Measurements from ENCODE around the gene LGALS1.
"Not testable (repeated sequence)": the region's sequence is repeated elsewhere in the genome, so short reads cannot be mapped to it uniquely, and the experiment has no call there.

Gene LGALS1

DNA sequence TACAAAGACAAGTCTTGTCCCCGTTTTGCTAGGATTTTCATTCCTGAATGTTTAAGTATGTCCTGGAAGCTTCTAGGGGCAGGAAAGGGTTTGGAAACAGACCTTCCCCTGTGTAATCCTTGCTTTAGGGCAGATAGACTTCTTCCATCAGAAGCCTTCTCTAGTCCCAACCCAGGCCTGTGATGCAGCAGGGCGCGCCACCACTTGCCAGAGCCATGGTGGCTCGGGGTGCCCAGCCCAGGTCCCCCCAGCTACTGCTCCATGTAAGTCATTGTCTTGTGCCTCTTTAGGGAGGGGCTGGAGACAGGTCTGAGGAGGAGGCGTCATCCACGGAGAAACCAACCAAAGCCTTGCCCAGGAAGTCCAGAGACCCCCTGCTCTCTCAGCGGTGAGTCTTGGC, 15.0 kb downstream of the LGALS1 start:
- no peak for DNase-seq (ENCODE audit: low spot score)

DNA sequence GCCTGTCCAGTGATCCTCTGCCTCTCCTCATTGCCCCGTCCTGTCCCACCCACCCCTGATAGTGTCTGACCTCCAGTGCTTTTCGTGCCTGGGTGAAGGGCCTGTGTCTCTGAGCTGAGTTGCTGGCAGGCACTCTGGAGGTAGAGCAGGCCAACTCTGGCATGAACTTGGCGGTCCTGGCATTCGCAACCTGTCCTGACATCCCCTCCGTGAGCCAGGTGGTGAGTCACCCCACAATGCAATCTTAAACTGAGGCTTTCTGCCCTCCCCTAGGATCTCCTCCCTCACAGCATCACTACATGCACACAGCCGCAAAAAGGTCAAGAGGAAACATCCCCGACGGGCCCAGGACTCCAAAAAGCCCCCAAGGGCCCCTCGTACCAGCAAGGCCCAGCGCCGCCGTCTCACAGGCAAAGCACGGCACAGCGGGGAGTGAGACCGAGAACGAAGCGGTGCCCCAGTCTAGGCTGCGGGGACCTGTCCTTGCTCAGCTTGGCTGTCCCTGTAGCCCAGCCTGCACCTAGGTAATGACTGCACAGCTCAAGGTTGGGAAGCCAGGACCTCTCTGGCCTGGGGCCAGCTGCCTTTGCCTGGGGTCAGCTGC, 15.6 kb downstream of the LGALS1 start:
- no peak for DNase-seq (ENCODE audit: low spot score)

- no peak for DNase-seq (ENCODE audit: low spot score)
Measured at GRCh38 chr22:37692627-37693285, 17.3 kb downstream of the LGALS1 start.

GRCh38 chr22:37694131-37694530, 18.7 kb downstream of the LGALS1 start:
- DNase-seq (ENCODE audit: low spot score) = not testable (repeated sequence)

DNA sequence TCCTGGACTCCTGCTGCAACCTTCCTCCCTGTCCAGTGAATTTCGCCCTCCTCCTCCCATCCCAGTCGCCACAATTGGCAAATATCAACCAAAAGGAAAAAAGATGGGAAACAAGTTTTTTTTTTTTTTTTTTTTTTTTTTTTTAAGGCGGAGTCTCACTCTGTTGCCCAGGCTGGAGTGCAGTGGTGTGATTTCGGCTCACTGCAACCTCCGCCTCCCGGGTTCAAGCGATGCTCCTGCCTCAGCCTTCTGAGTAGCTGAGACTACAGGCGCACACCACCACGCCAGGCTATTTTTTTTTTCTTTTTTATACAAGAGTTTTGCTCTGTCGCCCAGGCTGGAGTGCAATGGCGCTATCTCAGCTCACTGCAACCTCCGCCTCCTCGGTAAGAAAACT, 20.8 kb downstream of the LGALS1 start:
- not testable (repeated sequence) for DNase-seq (ENCODE audit: low spot score)

GRCh38 chr22:37696657-37697537, 21.5 kb downstream of the LGALS1 start, which contains the start of gene TRIOBP:
Gene TRIOBP (plus strand): TSS chr22:37697048. CDS start chr22:37701366, 4,318 bp downstream.
- peak; percentile 67 for DNase-seq (ENCODE audit: low spot score)

DNA sequence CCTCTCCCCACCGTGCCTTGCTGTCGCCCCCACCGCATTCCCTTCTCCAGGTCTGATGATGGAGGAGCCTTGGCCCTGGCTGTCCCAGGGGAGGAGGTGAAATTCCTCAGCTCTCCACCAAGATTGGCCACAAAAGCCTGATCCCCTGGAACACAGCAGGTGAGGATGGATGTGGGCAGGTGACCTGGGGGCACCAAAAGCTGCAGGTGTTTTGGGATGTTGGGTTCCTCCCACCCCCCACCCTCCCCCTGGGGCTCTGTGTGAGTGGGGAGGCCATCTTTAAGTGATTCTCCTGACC, 22.1 kb downstream of the LGALS1 start:
- no peak for DNase-seq (ENCODE audit: low spot score)

DNA sequence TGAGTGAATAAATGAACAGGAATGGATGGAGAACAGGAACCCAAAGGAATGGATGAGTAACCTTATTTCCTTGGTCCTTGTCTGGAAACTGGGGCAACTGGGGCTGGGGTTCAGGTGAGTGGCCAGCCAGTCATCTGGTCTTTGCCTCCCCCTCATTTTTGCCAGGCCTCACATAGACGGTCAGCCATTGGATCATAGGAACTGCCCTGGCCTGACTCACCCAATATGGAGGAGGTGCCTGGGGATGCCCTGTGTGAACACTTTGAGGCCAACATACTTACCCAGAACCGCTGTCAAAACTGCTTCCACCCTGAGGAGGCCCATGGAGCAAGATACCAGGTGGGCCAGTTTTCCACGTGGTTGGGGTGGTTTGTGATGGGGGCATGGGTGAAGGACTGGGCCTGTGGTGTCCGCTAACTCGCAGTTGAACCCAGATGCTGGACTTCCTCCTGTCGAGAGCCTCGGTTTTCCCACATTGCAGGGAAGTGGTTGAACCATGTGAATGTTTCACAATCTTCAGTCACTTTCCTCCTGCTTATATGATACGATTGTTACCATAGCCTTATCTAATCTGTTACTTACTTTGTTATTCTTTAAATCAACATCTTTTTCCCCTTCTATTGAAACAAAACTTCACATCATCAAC, 25.8 kb downstream of the LGALS1 start:
- peak; percentile 78 for DNase-seq (ENCODE audit: low spot score)

GRCh38 chr22:37703906-37704305, 28.5 kb downstream of the LGALS1 start:
- no peak for DNase-seq (ENCODE audit: low spot score)

GRCh38 chr22:37704645-37705044, 29.2 kb downstream of the LGALS1 start:
- DNase-seq (ENCODE audit: low spot score) = no peak

DNA sequence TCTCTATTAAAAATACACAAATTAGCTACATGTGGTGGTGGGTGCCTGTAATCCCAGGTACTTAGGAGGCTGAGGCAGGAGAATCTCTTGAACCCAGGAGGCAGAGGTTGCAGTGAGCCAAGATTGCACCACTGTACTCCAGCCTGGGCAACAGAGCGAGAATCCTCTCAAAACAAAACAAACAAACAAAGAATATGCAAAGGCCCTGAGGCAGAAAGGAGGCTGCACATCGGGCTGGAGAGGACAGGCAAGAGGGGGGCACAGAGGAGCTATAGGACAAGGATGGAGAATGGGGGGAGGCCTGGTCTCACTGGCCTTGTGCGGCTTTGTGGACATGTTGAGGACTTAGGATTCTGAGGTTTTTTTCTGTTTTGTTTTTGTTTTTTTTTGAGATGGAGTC, 29.8 kb downstream of the LGALS1 start:
- DNase-seq (ENCODE audit: low spot score) = no peak

GRCh38 chr22:37708580-37709444, 33.4 kb downstream of the LGALS1 start:
- peak; percentile 17 for DNase-seq (ENCODE audit: low spot score)

DNA sequence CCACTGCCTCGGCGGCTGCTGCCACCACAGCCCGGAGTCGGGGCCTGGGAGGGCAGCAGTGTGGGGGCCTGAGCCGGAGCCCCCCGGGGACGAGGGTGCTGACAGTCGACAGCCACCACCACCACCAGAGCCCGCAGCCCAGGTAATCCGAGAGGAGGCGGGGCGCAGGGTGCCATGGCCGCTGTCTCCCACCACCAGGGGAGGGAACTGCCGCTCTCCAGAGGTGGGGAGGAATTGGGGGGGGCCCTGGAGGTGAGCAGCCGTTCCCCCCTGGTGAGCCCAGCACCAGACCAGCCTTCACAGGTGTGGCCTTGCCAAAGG, 34.0 kb downstream of the LGALS1 start:
- no peak for DNase-seq (ENCODE audit: low spot score)

DNA sequence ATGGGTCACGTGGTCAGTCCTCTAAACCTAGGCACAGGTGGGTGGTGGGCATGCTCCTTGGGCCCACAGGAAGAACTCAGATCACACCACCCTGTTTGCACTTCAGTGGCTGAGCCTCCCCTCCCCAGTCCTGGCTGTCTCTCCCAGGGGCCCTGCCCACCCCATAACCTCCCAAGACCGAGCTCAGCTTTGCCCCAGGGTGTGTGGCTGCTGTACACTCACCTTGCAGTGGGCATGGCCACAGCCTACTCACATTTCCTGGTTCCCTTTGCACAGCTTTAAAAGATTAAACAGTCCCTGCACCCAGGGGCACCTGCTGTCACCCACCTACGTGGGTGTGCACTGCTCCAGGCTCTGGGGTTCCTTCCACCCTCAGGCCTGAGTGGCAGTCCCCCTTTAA, 35.2 kb downstream of the LGALS1 start:
- DNase-seq (ENCODE audit: low spot score) = no peak

DNA sequence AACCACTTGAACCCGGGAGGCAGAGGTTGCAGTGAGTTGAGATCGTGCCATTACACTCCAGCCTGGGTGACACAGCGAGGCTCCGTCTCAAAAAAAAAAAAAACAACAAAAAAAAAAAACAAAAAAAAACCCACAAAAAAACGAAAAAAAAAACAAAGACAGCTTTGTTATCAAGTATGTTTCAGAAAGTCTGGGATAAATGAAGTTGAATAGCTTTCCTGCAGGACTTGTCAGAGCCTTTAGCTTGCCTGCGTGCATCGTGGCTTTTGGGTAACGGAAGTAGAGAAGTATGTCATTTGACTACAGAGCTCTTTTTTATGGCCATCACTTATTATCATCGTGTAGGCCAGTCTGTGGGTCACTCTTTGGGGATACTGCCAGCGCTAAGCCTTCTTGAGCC, 36.1 kb downstream of the LGALS1 start:
- DNase-seq (ENCODE audit: low spot score) = no peak

GRCh38 chr22:37713761-37714160, 38.3 kb downstream of the LGALS1 start:
- no peak for DNase-seq (ENCODE audit: low spot score)

DNA sequence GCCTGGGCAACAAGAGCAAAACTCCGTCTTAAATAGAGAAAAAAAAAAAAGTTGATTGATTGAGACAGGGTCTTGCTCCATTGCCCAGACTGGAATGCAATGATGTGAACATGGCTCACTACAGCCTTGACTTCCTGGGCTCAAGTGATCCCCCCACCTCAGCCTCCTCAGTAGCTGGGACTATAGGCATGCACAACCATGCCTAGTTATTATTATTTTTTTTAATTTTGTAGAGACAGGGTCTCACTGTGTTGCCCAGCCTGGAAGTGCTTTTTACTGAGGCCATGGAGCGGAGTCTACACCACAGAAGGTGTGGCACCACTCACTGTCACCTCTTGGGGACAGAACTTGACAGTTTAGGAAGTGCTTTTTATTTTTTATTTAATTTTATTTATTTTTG, 39.2 kb downstream of the LGALS1 start:
- no peak for DNase-seq (ENCODE audit: low spot score)

DNA sequence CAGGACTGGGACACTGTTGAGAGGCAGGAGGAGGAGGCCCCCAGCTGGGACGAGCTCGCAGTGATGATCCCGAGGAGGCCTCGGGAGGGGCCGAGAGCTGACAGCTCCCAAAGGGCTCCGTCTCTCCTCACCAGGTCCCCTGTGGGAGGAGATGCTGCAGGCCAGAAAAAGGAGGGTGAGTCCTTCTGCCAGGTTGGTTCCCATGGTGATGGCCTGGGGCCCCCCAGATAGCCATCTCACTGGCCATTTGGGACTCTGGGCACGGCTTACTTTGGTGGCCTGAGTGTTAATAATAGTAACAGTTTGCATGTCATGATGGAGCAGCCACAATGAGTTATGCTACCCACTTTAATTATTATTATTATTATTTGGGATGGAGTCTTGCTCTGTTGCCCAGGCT, 40.3 kb downstream of the LGALS1 start:
- DNase-seq (ENCODE audit: low spot score) = no peak

- no peak for DNase-seq (ENCODE audit: low spot score)
Measured at GRCh38 chr22:37716708-37717107, 41.3 kb downstream of the LGALS1 start.

DNA sequence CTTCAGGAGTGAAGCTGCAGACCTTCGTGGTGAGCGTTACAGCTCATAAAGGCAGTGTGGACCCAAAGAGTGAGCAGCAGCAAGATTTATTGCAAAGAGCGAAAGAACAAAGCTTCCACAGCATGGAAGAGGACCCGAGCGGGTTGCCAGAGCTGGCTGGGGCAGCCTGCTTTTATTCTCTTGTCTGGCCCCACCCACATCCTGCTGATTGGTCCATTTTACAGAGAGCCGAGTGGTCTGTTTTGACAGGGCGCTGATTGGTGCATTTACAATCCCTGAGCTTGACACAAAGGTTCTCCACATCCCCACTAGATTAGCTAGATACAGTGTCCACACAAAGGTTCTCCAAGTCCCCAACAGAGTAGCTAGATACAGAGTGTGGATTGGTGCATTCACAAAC, 41.8 kb downstream of the LGALS1 start:
- not testable (repeated sequence) for DNase-seq (ENCODE audit: low spot score)

DNA sequence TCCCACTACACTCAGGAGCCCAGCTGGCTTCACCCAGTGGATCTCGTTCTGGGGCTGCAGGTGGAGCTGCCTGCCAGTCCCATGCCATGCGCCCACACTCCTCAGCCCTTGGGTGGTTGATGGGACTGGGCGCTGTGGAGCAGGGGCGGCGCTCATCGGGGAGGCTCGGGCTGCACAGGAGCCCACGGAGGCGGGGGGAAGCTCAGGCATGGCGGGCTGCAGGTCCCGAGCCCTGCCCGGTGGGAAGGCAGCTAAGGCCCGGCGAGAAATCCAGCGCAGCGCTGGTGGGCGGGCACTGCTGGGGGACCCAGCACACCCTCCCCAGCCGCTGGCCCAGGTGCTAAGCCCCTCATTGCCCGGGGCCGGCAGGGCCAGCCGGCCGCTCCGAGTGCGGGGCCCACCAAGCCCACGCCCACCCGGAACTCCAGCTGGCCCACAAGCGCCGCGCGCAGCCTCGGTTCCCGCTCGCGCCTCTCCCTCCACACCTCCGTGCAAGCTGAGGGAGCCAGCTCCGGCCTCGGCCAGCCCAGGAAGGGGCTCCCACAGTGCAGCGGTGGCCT, 42.4 kb downstream of the LGALS1 start:
- not testable (repeated sequence) for DNase-seq (ENCODE audit: low spot score)

Measured in pons (tissue), 1 donor.